ENCODE results near the gene FBXO27.

DNA sequence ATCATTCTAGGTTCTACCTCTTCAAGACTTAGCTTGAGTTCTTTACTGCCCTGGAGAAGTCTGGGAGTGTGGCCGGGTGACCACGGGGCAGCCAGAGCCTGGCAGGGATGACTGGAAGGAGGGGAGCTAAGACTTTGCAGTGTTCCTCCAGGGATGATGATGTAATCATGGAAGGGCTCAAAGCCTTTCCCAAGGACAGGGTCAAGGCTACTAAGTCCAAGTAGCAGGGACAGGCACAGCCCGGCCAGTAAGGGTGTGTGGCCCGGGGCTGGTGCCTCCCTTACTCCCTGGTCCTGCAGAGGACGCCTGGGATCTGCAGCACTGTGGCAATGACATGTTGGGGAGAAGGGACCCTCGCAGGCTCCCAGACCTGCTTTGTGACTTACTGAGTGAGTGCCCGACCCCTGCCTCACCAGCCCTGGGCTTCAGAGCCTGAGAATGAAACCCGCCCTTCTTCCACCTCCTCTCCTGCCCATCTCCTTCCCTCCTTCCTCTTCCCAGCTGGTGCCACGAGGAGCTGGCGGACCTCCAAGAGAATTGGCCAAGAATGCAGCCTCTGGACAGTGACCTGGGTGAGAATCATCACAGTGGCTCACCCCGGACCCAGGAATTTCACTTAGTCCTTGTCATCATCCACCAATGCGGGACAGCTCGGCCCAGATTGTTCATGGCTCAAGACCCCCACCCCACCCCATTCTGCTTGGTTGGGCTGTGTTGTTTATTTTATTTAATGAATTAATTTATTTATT, 41.2 kb downstream of the FBXO27 start:
- no peak for TF ChIP-seq POLR2A (IDR thresholded peaks at IDR 0.05)
- TF ChIP-seq, protein P1, sequence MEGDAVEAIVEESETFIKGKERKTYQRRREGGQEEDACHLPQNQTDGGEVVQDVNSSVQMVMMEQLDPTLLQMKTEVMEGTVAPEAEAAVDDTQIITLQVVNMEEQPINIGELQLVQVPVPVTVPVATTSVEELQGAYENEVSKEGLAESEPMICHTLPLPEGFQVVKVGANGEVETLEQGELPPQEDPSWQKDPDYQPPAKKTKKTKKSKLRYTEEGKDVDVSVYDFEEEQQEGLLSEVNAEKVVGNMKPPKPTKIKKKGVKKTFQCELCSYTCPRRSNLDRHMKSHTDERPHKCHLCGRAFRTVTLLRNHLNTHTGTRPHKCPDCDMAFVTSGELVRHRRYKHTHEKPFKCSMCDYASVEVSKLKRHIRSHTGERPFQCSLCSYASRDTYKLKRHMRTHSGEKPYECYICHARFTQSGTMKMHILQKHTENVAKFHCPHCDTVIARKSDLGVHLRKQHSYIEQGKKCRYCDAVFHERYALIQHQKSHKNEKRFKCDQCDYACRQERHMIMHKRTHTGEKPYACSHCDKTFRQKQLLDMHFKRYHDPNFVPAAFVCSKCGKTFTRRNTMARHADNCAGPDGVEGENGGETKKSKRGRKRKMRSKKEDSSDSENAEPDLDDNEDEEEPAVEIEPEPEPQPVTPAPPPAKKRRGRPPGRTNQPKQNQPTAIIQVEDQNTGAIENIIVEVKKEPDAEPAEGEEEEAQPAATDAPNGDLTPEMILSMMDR (IDR thresholded peaks at IDR 0.05), result no peak
